Endothelial cell of umbilical vein (primary cell): ENCODE results near the gene ARHGEF33. TPM values are rescaled to one million over a fixed set of nuclear protein-coding genes. Genes with fewer than 3 reads are reported as not detected.

Experiments
- BruUV-seq: library from RNA; stranded (reverse); fragments of 400-500 nt; replicated peaks from 2 replicates; lab custom pipeline; 2021; lab: Mats Ljungman, UMichigan
- CTCF ChIA-PET: fragments of 300-600, 350-600 bp; sonication (Branson Sonifier 250); formaldehyde crosslinking; loops from one replicate; lab custom pipeline; 2021; ENCODE audit warnings: antibody characterized with exemption, inconsistent platforms; lab: Charles Lee
- POLR2A ChIA-PET: fragments of 300-600, 350-600 bp; sonication (Branson Sonifier 250); formaldehyde crosslinking; loops from one replicate; lab custom pipeline; 2021; ENCODE audit warnings: antibody characterized with exemption, inconsistent platforms; lab: Charles Lee
- DNase-seq: peaks from one replicate; pipeline ENCODE4 v3.0.0-alpha.2; 2011; ENCODE audit warnings: low read depth, low spot score
- FAIRE-seq: peaks from 2 replicates; lab custom pipeline; 2011; peaks lifted over from hg19 to GRCh38; lab: Jason Lieb, UNC
- H2AFZ ChIP-seq: 2 replicates; pipeline ENCODE4 v1.6.0; 2012; ENCODE audit warnings: low read depth, low read length, control low read depth, inconsistent platforms
- H3K27ac ChIP-seq: 2 replicates; pipeline ENCODE4 v1.5.1; 2011; ENCODE audit warnings: low read depth, mild to moderate bottlenecking, control low read depth, low read length, moderate library complexity; ENCODE audit not compliant: insufficient read depth
- H3K27me3 ChIP-seq, 2 experiments: 2 replicates each; pipeline versions ENCODE4 v1.6.0 to v1.6.1; 2011; ENCODE audit warnings: low read length in 2 of 2, mixed read lengths in 1 of 2; ENCODE audit not compliant: control insufficient read depth in 2 of 2, insufficient read depth in 2 of 2
- H3K36me3 ChIP-seq, 2 experiments: 2 replicates in 1 of 2; 3 replicates in 1 of 2; pipeline ENCODE4 v1.5.1; 2011; ENCODE audit warnings: low read length in 2 of 2, mild to moderate bottlenecking in 1 of 2, moderate library complexity in 1 of 2; ENCODE audit not compliant: control insufficient read depth in 2 of 2, insufficient read depth in 2 of 2; ENCODE audit errors: extremely low read depth in 1 of 2
- H3K4me1 ChIP-seq: 3 replicates; pipeline ENCODE4 v1.5.1; 2011; ENCODE audit warnings: mild to moderate bottlenecking, low read length; ENCODE audit not compliant: control insufficient read depth, insufficient read depth; ENCODE audit errors: extremely low read depth
- H3K4me2 ChIP-seq: 2 replicates; pipeline ENCODE4 v1.6.1; 2011; ENCODE audit warnings: low read length, control low read depth, mixed read lengths; ENCODE audit not compliant: insufficient read depth
- H3K4me3 ChIP-seq, 3 experiments: fragments of 200-600 bp in 1 of 3; sonication (generic), shearing (Covaris generic) in 1 of 3; replicated peaks in 1 of 3; 2 replicates each; pipeline ENCODE4 v1.5.1; 2011 to 2016; ENCODE audit warnings: control low read depth in 3 of 3, low read length in 3 of 3, mild to moderate bottlenecking in 2 of 3, inconsistent platforms in 1 of 3, low read depth in 1 of 3, moderate library complexity in 1 of 3; ENCODE audit not compliant: insufficient read depth in 1 of 3
- H3K79me2 ChIP-seq: 2 replicates; pipeline ENCODE4 v1.6.0; 2012; ENCODE audit warnings: low read length, inconsistent platforms; ENCODE audit not compliant: control insufficient read depth, insufficient read depth
- H3K9ac ChIP-seq: replicated peaks from 2 replicates; pipeline ENCODE3; 2011; ENCODE audit warnings: low read length, control low read depth; ENCODE audit not compliant: insufficient read depth; ENCODE audit errors: extremely low read depth
- H3K9me1 ChIP-seq: replicated peaks from 3 replicates; pipeline ENCODE4 v1.6.0; 2011; ENCODE audit warnings: mild to moderate bottlenecking, low read length; ENCODE audit not compliant: control insufficient read depth, insufficient read depth; ENCODE audit errors: extremely low read depth
- H3K9me3 ChIP-seq: replicated peaks from 2 replicates; pipeline ENCODE4 v1.5.1; 2012; ENCODE audit warnings: low read length, inconsistent platforms; ENCODE audit not compliant: control insufficient read depth, insufficient read depth
- H4K20me1 ChIP-seq: replicated peaks from 2 replicates; pipeline ENCODE3; 2011; ENCODE audit warnings: mild to moderate bottlenecking, low read length; ENCODE audit not compliant: control insufficient read depth, insufficient read depth; ENCODE audit errors: extremely low read depth
- CTCF ChIP-seq, 2 donors: IDR thresholded peaks; 1 replicate in 1 of 2; 2 replicates in 1 of 2; pipeline ENCODE4 v1.5.1; 2011; ENCODE audit warnings: low read length in 2 of 2, mild to moderate bottlenecking in 2 of 2, moderate library complexity in 2 of 2, control low read depth in 1 of 2, inconsistent platforms in 1 of 2, low read depth in 1 of 2; ENCODE audit not compliant: insufficient read depth in 1 of 2; ENCODE audit errors: extremely low read depth in 1 of 2
- EZH2 ChIP-seq: IDR thresholded peaks from 2 replicates; pipeline ENCODE4 v1.6.1; 2012; ENCODE audit warnings: borderline replicate concordance, low read depth, mild to moderate bottlenecking, moderate library complexity, low read length, inconsistent platforms; ENCODE audit not compliant: severe bottlenecking
- FOS ChIP-seq: IDR thresholded peaks from 2 replicates; pipeline ENCODE4 v1.6.1; 2011; ENCODE audit warnings: mild to moderate bottlenecking, low read length, moderate library complexity, borderline replicate concordance; ENCODE audit not compliant: insufficient read depth
- GATA2 ChIP-seq: IDR thresholded peaks from 2 replicates; pipeline ENCODE4 v1.7.0; 2011; ENCODE audit warnings: low read depth, mild to moderate bottlenecking, moderate library complexity, mixed read lengths, low read length; ENCODE audit not compliant: insufficient read length, insufficient read depth
- JUN ChIP-seq: IDR thresholded peaks from 2 replicates; pipeline ENCODE4 v1.6.1; 2011; ENCODE audit warnings: borderline replicate concordance, low read depth; ENCODE audit not compliant: insufficient read length, insufficient read depth
- MYC ChIP-seq: IDR thresholded peaks from one replicate; pipeline ENCODE4 v1.6.1; 2011; ENCODE audit warnings: mild to moderate bottlenecking, low read depth, low read length
- POLR2A ChIP-seq: IDR thresholded peaks from 2 replicates; pipeline ENCODE4 v1.6.1; 2012; ENCODE audit warnings: low read depth, mild to moderate bottlenecking, control low read depth, low read length
- POLR2AphosphoS5 ChIP-seq: IDR thresholded peaks from 2 replicates; pipeline ENCODE4 v1.6.1; 2012; ENCODE audit warnings: low read depth, mild to moderate bottlenecking, control low read depth, low read length, moderate library complexity; ENCODE audit not compliant: insufficient read depth
- dilution Hi-C: fragments of 300-500 bp; cut with MboI; formaldehyde crosslinking; loops from one replicate; pipeline ENCODE4 v1.15.0; 2019; ENCODE audit warnings: low sequenced_read_pairs; ENCODE audit not compliant: extremely low pct_ligation_motif_present
- intact Hi-C: fragments of 100-400 bp; cut with micrococcal nuclease; formaldehyde crosslinking; loops from one replicate; pipeline ENCODE4 v1.10.0; 2022
- polyA plus RNA-seq, 4 experiments: library from polyadenylated mRNA; depleted of rRNA in 3 of 4; stranded (reverse) in 3 of 4; unstranded in 1 of 4; fragments of >200 nt; gene quantifications; 2 replicates each; pipeline versions ENCODE4 v1.2.1 to v1.2.3, GENCODE V29; 2011 to 2012; ENCODE audit warnings: missing spikeins in 1 of 4
- total RNA-seq: library from RNA; stranded (reverse); gene quantifications from 2 replicates; pipeline ENCODE4 v1.2.3, GENCODE V29; 2021
- TF ChIP-seq, protein P1 (sequence below): IDR thresholded peaks from 2 replicates; pipeline ENCODE4 v1.6.1; 2011; ENCODE audit not compliant: insufficient read depth, insufficient read length

Gene ARHGEF33
- total and polyA plus RNA-seq, 2 donors (not counting 3 experiments of a cell fraction or from before 2014, with no cell fraction given), result 0.15 to 0.18 TPM

GRCh38 chr2:38866773-38867443 lies 22.8 kb upstream of the ARHGEF33 start:
- no peak overlapping the region for H2AFZ ChIP-seq
- H3K9ac ChIP-seq, result no peak overlapping the region
- ChIA-PET CTCF (no interaction called here), POLR2A (no interaction called here)
- no TSS peak for BruUV-seq
- DNase-seq (no peak), FAIRE-seq (no peak)
- H3K36me3 ChIP-seq, result peaks cover 0 to 2% of the 10 kb centered on the region in 2 experiments
- H3K27ac ChIP-seq, result no peak overlapping the region
- intact Hi-C loops, result no loop called here
- H3K79me2 ChIP-seq, result peaks cover 8% of the 10 kb centered on the region
- no peaks in the 10 kb centered on the region for H3K9me1 ChIP-seq
- H3K9me3 ChIP-seq, result no peaks in the 10 kb centered on the region
- H3K27me3 ChIP-seq, result no peaks in the 10 kb centered on the region
- no peaks in the 10 kb centered on the region for H3K4me1 ChIP-seq
- dilution Hi-C loops, result no loop called here
- H3K4me2 ChIP-seq, result no peak overlapping the region
- TF ChIP-seq FOS (peak; percentile 15), EZH2 (no peak)
- H3K4me3 ChIP-seq, result no peak overlapping the region
- H4K20me1 ChIP-seq, result no peaks in the 10 kb centered on the region

GRCh38 chr2:38871432-38871831 lies 18.2 kb upstream of the ARHGEF33 start:
- Histone ChIP-seq H3K4me3 (no peak overlapping the region), H3K27ac (no peak overlapping the region), H3K4me2 (no peak overlapping the region), H3K9me3 (no peaks in the 10 kb centered on the region), H3K9ac (no peak overlapping the region), H3K4me1 (peaks cover 11% of the 10 kb centered on the region), H3K79me2 (peaks cover 25% of the 10 kb centered on the region), H4K20me1 (no peaks in the 10 kb centered on the region), H3K36me3 (no peaks in the 10 kb centered on the region), H2AFZ (no peak overlapping the region), H3K9me1 (no peaks in the 10 kb centered on the region), H3K27me3 (no peaks in the 10 kb centered on the region)
- ChIA-PET CTCF (no interaction called here), POLR2A (no interaction called here)
- DNase-seq, result no peak
- TF ChIP-seq MYC, result no peak
- TF ChIP-seq, protein P1, sequence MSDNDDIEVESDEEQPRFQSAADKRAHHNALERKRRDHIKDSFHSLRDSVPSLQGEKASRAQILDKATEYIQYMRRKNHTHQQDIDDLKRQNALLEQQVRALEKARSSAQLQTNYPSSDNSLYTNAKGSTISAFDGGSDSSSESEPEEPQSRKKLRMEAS, result no peak
- no peak for TF ChIP-seq FOS
- no peak for TF ChIP-seq CTCF (IDR thresholded peaks at IDR 0.05; ENCODE audit: extremely low read depth in 1 of 2, insufficient read depth in 1 of 2, low read depth in 1 of 2, low read length in 2 of 2)
- TF ChIP-seq GATA2, result no peak
- no peak for TF ChIP-seq EZH2
- no peak for TF ChIP-seq JUN
- no peak for TF ChIP-seq POLR2AphosphoS5
- TF ChIP-seq POLR2A, result no peak
- FAIRE-seq, result no peak
- intact Hi-C loops (no loop called here), dilution Hi-C loops (no loop called here)
- BruUV-seq, result no TSS peak
